Fibroblast of lung (primary cell): ENCODE results near the gene IFNW1. TPM values are rescaled to one million over a fixed set of nuclear protein-coding genes. Genes with fewer than 3 reads are reported as not detected.

Experiments
- DNase-seq, 2 donors: peaks; one replicate each; pipeline versions ENCODE4 v3.0.0 to v3.0.0-alpha.2; 2010; ENCODE audit warnings: low read depth in 2 of 2
- H2AFZ ChIP-seq: 2 replicates; pipeline ENCODE4 v1.5.1; 2012; ENCODE audit warnings: low read length, control low read depth, inconsistent platforms
- H3K27ac ChIP-seq: 2 replicates; pipeline ENCODE4 v1.5.1; 2011; ENCODE audit warnings: low read length, control low read depth; ENCODE audit not compliant: insufficient read depth
- H3K27me3 ChIP-seq: 2 replicates; pipeline ENCODE4 v1.5.1; 2011; ENCODE audit warnings: mild to moderate bottlenecking, low read length; ENCODE audit not compliant: control insufficient read depth, insufficient read depth
- H3K36me3 ChIP-seq: 2 replicates; pipeline ENCODE4 v1.5.1; 2011; ENCODE audit warnings: low read length; ENCODE audit not compliant: control insufficient read depth, insufficient read depth
- H3K4me1 ChIP-seq: 2 replicates; pipeline ENCODE4 v1.5.1; 2011; ENCODE audit warnings: low read length; ENCODE audit not compliant: control insufficient read depth, insufficient read depth; ENCODE audit errors: extremely low read depth
- H3K4me2 ChIP-seq: 2 replicates; pipeline ENCODE4 v1.5.1; 2011; ENCODE audit warnings: low read length, control low read depth; ENCODE audit not compliant: insufficient read depth; ENCODE audit errors: extremely low read depth
- H3K4me3 ChIP-seq, 4 experiments: fragments of 200-600 bp in 1 of 4; sonication (generic) in 1 of 4; replicated peaks in 1 of 4; 2 replicates each; pipeline ENCODE4 v1.5.1; 2011 to 2016; ENCODE audit warnings: low read length in 4 of 4, low read depth in 3 of 4, mild to moderate bottlenecking in 3 of 4, control low read depth in 2 of 4, inconsistent platforms in 1 of 4, mixed read lengths in 1 of 4; ENCODE audit not compliant: insufficient read depth in 1 of 4; ENCODE audit errors: control extremely low read depth in 1 of 4
- H3K79me2 ChIP-seq: 2 replicates; pipeline ENCODE4 v1.5.1; 2012; ENCODE audit warnings: mild to moderate bottlenecking, low read length, inconsistent platforms; ENCODE audit not compliant: control insufficient read depth, insufficient read depth
- H3K9ac ChIP-seq: 2 replicates; pipeline ENCODE4 v1.5.1; 2011; ENCODE audit warnings: mild to moderate bottlenecking, low read length, control low read depth; ENCODE audit not compliant: insufficient read depth
- H3K9me3 ChIP-seq: 2 replicates; pipeline ENCODE4 v1.5.1; 2012; ENCODE audit warnings: low read depth, low read length; ENCODE audit not compliant: control insufficient read depth, insufficient read depth
- H4K20me1 ChIP-seq: 2 replicates; pipeline ENCODE4 v1.5.1; 2011; ENCODE audit warnings: low read length; ENCODE audit not compliant: control insufficient read depth, insufficient read depth; ENCODE audit errors: extremely low read depth
- EZH2 ChIP-seq: IDR thresholded peaks from 2 replicates; pipeline ENCODE4 v1.5.1; 2012; ENCODE audit warnings: low read length, control low read depth, mild to moderate bottlenecking; ENCODE audit errors: missing control alignments
- polyA plus RNA-seq, 2 donors: library from polyadenylated mRNA; depleted of rRNA in 1 of 2; stranded (reverse) in 1 of 2; unstranded in 1 of 2; fragments of >200 nt; gene quantifications; 2 replicates each; pipeline ENCODE4 v1.2.1, GENCODE V29; 2011 to 2012; ENCODE audit warnings: missing spikeins in 1 of 2
- total RNA-seq: library from RNA; depleted of rRNA; stranded (reverse); fragments of >200 nt; gene quantifications from 2 replicates; pipeline ENCODE4 v1.2.1, GENCODE V29; 2014
- TF ChIP-seq, protein P1 (sequence below), 2 donors: IDR thresholded peaks in 1 of 2; conservative IDR thresholded peaks in 1 of 2; 1 replicate in 1 of 2; 2 replicates in 1 of 2; pipeline ENCODE4 v1.5.1; 2011 to 2012; ENCODE audit warnings: low read length in 2 of 2, control low read depth in 1 of 2, inconsistent platforms in 1 of 2, low read depth in 1 of 2, mild to moderate bottlenecking in 1 of 2

The IFNW1 gene
- total and polyA plus RNA-seq, 2 donors (not counting 1 experiment from before 2014, with no cell fraction given) = not detected

DNA sequence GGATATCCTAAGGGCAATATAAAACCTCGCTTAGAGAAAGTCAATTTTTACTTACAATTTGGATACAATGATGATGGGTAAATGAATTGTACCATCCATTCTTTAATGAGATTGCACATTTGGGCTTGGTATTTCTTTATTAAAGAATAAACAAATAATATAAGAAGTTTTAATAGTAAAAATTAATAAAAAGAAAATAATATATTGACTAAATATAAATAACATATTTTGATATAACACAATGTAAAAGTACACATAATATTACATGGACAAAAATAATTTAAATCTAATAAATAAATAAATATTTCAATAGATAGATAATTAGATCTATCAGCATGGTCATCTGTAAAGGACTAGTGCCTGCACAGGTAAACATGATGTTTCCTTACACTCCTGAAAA lies 23.9 kb upstream of the IFNW1 start:
- H3K27me3 ChIP-seq = no peaks in the 10 kb centered on the region
- TF ChIP-seq, protein P1, sequence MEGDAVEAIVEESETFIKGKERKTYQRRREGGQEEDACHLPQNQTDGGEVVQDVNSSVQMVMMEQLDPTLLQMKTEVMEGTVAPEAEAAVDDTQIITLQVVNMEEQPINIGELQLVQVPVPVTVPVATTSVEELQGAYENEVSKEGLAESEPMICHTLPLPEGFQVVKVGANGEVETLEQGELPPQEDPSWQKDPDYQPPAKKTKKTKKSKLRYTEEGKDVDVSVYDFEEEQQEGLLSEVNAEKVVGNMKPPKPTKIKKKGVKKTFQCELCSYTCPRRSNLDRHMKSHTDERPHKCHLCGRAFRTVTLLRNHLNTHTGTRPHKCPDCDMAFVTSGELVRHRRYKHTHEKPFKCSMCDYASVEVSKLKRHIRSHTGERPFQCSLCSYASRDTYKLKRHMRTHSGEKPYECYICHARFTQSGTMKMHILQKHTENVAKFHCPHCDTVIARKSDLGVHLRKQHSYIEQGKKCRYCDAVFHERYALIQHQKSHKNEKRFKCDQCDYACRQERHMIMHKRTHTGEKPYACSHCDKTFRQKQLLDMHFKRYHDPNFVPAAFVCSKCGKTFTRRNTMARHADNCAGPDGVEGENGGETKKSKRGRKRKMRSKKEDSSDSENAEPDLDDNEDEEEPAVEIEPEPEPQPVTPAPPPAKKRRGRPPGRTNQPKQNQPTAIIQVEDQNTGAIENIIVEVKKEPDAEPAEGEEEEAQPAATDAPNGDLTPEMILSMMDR (conservative IDR thresholded peaks at IDR 0.05 in 1 of 2, IDR thresholded peaks at IDR 0.05 in 1 of 2; ENCODE audit: low read depth in 1 of 2, low read length in 2 of 2) = no peak
- TF ChIP-seq EZH2 = no peak
- no peaks in the 10 kb centered on the region for H3K9me3 ChIP-seq
- H3K9ac ChIP-seq = no peak overlapping the region
- DNase-seq = no peak
- H3K36me3 ChIP-seq = no peaks in the 10 kb centered on the region
- no peak overlapping the region for H2AFZ ChIP-seq
- no peaks in the 10 kb centered on the region for H3K4me1 ChIP-seq
- H3K27ac ChIP-seq = no peak overlapping the region
- H3K4me2 ChIP-seq = no peak overlapping the region
- H3K79me2 ChIP-seq = no peaks in the 10 kb centered on the region
- no peaks in the 10 kb centered on the region for H4K20me1 ChIP-seq
- H3K4me3 ChIP-seq = no peak overlapping the region

DNA sequence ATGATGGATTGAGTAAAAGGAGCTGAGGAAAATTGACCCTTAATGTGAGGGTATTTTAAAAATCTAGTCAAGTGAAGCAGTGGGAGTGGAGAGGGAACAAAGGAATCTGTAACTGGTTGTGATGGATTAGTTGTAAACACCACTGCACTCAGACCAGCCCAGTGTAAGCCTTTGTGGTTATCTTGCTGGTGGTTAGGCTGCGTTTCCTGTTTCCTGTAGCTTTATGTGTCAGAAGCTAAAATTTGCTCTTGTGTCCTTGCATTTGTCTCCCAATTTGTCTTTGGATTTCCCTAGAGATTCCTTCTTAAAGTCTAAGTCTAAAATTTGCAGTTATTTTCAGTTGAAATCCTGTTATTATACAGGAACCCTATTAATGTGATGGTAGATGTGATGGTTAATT lies 18.5 kb upstream of the IFNW1 start:
- Histone ChIP-seq H4K20me1 (no peaks in the 10 kb centered on the region), H3K4me1 (no peaks in the 10 kb centered on the region), H3K36me3 (no peaks in the 10 kb centered on the region), H3K4me3 (no peak overlapping the region), H3K4me2 (no peak overlapping the region), H3K79me2 (no peaks in the 10 kb centered on the region), H3K9me3 (no peaks in the 10 kb centered on the region), H3K9ac (no peak overlapping the region), H2AFZ (no peak overlapping the region), H3K27ac (no peak overlapping the region), H3K27me3 (no peaks in the 10 kb centered on the region)
- TF ChIP-seq, protein P1 (conservative IDR thresholded peaks at IDR 0.05 in 1 of 2, IDR thresholded peaks at IDR 0.05 in 1 of 2; ENCODE audit: low read depth in 1 of 2, low read length in 2 of 2) = no peak
- no peak for TF ChIP-seq EZH2
- DNase-seq = peak in 1 of 2 donors; percentile 48

DNA sequence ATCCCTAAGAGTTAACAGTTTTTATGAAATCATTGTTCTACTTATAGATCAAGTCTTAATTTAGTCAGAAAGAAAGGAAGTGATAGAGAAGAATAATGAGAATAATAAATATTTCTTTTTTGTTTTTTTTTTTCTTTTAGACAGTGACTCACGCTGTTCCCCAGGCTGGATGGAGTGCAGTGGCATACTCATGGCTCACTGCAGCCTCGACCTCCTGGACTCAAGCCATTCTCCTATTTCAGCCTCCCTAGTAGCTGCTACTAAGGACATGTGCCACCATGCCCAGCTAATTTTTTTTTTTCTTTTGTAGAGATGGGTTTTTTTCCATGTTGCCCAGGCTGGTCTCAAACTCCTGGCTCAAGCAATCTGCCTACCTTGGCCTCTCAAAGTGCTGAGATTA lies 13.9 kb upstream of the IFNW1 start:
- H3K36me3 ChIP-seq = no peaks in the 10 kb centered on the region
- no peak overlapping the region for H3K9ac ChIP-seq
- no peak overlapping the region for H2AFZ ChIP-seq
- no peak overlapping the region for H3K27ac ChIP-seq
- H3K79me2 ChIP-seq = no peaks in the 10 kb centered on the region
- DNase-seq = peak in 1 of 2 donors; percentile 5
- no peaks in the 10 kb centered on the region for H3K27me3 ChIP-seq
- H3K4me3 ChIP-seq = no peak overlapping the region
- H4K20me1 ChIP-seq = no peaks in the 10 kb centered on the region
- TF ChIP-seq, protein P1 (conservative IDR thresholded peaks at IDR 0.05 in 1 of 2, IDR thresholded peaks at IDR 0.05 in 1 of 2; ENCODE audit: low read depth in 1 of 2, low read length in 2 of 2) = no peak
- no peak for TF ChIP-seq EZH2
- no peaks in the 10 kb centered on the region for H3K9me3 ChIP-seq
- no peak overlapping the region for H3K4me2 ChIP-seq
- H3K4me1 ChIP-seq = no peaks in the 10 kb centered on the region
